GM12878 (cell line): ENCODE measurements around the gene IMMP2L.

Source experiments
- CBX5 ChIP-seq: sonication (generic); IDR thresholded peaks from 2 replicates; pipeline ENCODE4 v1.6.1; 2016; ENCODE audit warnings: low read depth, moderate library complexity, mild to moderate bottlenecking, inconsistent platforms
- JUND ChIP-seq: IDR thresholded peaks from 2 replicates; pipeline ENCODE4 v1.6.1; 2012; ENCODE audit warnings: low read depth, mild to moderate bottlenecking, low read length, improper control_type of control experiment, moderate library complexity
- NR2C1 ChIP-seq: fragments of 450-650 bp; IDR thresholded peaks from 2 replicates; pipeline ENCODE4 v1.6.1; 2017; ENCODE audit warnings: antibody characterized with exemption, mild to moderate bottlenecking, moderate library complexity
- RCOR1 ChIP-seq: conservative IDR thresholded peaks from 2 replicates; pipeline ENCODE4 v1.6.1; 2012; ENCODE audit warnings: low read depth, low read length, improper control_type of control experiment
- RFX5 ChIP-seq: IDR thresholded peaks from 2 replicates; pipeline ENCODE4 v1.6.1; 2011; ENCODE audit warnings: low read depth, low read length, improper control_type of control experiment
- SPI1 ChIP-seq: IDR thresholded peaks from 2 replicates; pipeline ENCODE4 v1.6.1; 2011; ENCODE audit warnings: low read depth, mild to moderate bottlenecking, low read length, moderate library complexity, borderline replicate concordance; ENCODE audit not compliant: insufficient read depth
- STAT1 ChIP-seq: fragments of 450-650 bp; conservative IDR thresholded peaks from 2 replicates; pipeline ENCODE4 v1.6.1; 2014; ENCODE audit warnings: antibody characterized with exemption, mild to moderate bottlenecking
- ZNF217 ChIP-seq: fragments of 450-650 bp; IDR thresholded peaks from 2 replicates; pipeline ENCODE4 v1.6.1; 2017; ENCODE audit warnings: antibody characterized with exemption, mild to moderate bottlenecking
- TF ChIP-seq, protein P1 (sequence below): IDR thresholded peaks from 2 replicates; pipeline ENCODE4 v1.6.1; 2012; ENCODE audit warnings: mild to moderate bottlenecking, low read depth, low read length

- TF ChIP-seq RCOR1 (no peak), NR2C1 (no peak), CBX5 (no peak), SPI1 (no peak), JUND (no peak), RFX5 (no peak), ZNF217 (no peak), STAT1 (no peak)
- TF ChIP-seq, protein P1, sequence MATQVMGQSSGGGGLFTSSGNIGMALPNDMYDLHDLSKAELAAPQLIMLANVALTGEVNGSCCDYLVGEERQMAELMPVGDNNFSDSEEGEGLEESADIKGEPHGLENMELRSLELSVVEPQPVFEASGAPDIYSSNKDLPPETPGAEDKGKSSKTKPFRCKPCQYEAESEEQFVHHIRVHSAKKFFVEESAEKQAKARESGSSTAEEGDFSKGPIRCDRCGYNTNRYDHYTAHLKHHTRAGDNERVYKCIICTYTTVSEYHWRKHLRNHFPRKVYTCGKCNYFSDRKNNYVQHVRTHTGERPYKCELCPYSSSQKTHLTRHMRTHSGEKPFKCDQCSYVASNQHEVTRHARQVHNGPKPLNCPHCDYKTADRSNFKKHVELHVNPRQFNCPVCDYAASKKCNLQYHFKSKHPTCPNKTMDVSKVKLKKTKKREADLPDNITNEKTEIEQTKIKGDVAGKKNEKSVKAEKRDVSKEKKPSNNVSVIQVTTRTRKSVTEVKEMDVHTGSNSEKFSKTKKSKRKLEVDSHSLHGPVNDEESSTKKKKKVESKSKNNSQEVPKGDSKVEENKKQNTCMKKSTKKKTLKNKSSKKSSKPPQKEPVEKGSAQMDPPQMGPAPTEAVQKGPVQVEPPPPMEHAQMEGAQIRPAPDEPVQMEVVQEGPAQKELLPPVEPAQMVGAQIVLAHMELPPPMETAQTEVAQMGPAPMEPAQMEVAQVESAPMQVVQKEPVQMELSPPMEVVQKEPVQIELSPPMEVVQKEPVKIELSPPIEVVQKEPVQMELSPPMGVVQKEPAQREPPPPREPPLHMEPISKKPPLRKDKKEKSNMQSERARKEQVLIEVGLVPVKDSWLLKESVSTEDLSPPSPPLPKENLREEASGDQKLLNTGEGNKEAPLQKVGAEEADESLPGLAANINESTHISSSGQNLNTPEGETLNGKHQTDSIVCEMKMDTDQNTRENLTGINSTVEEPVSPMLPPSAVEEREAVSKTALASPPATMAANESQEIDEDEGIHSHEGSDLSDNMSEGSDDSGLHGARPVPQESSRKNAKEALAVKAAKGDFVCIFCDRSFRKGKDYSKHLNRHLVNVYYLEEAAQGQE: no peak
Measured at GRCh38 chr7:111374027-111374426, 188.3 kb downstream of the IMMP2L start.
